Stomach (tissue), 9 donors: ENCODE data around the gene BRD3OS. TPM values are rescaled to one million over a fixed set of nuclear protein-coding genes. Genes with fewer than 3 reads are reported as not detected.

Experiments used
- DNase-seq, 2 donors: peaks; one replicate each; pipeline versions ENCODE4 v3.0.0 to v3.0.0-alpha.2; 2013 to 2019
- H3K27ac ChIP-seq, 5 donors: fragments of 200-600 bp in 4 of 5; sonication (generic) in 4 of 5; one replicate each; pipeline ENCODE4 v1.5.1; 2013 to 2019; ENCODE audit warnings: mild to moderate bottlenecking in 1 of 5, moderate library complexity in 1 of 5
- H3K27me3 ChIP-seq, 3 donors: fragments of 200-600 bp; sonication (generic); one replicate each; pipeline ENCODE4 v1.5.1; 2017 to 2019; ENCODE audit warnings: mixed run types in 1 of 3
- H3K36me3 ChIP-seq, 4 donors: fragments of 200-600 bp; sonication (generic); 1 replicate in 3 of 4; 2 replicates in 1 of 4; pipeline ENCODE4 v1.5.1; 2016 to 2019
- H3K4me1 ChIP-seq, 4 donors: fragments of 200-600 bp; sonication (generic); one replicate each; pipeline ENCODE4 v1.5.1; 2016 to 2019
- H3K4me3 ChIP-seq, 4 donors: fragments of 200-600 bp; sonication (generic) in 3 of 4; one replicate each; pipeline ENCODE4 v1.5.1; 2016 to 2019; ENCODE audit warnings: mild to moderate bottlenecking in 1 of 4
- H3K9me3 ChIP-seq, 4 donors: fragments of 200-600 bp; sonication (generic); one replicate each; pipeline ENCODE4 v1.5.1; 2016 to 2019
- EP300 ChIP-seq: sonication (generic); formaldehyde crosslinking; IDR thresholded peaks from one replicate; pipeline ENCODE4 v1.6.1; 2017; ENCODE audit warnings: antibody characterized with exemption
- POLR2A ChIP-seq, 4 donors: fragments of 450-650 bp; IDR thresholded peaks; one replicate each; pipeline ENCODE4 v1.6.1; 2016; ENCODE audit warnings: antibody characterized with exemption in 4 of 4, control low read depth in 2 of 4, mild to moderate bottlenecking in 1 of 4, moderate library complexity in 1 of 4
- POLR2AphosphoS5 ChIP-seq, 3 donors: sonication (generic); formaldehyde crosslinking; IDR thresholded peaks; one replicate each; pipeline ENCODE4 v1.6.1; 2016; ENCODE audit warnings: antibody characterized with exemption in 3 of 3
- WGBS, 5 donors: extraction: QIAGEN DNeasy Blood & Tissue Kit in 3 of 5; methylation state at CpG; one replicate each; pipeline versions ENCODE4 v1.1.5 to v1.1.7; 2013 to 2018; 5-methylcytosine and 5-hydroxymethylcytosine counted together
- intact Hi-C: fragments of 100-400 bp; cut with DNase I; formaldehyde crosslinking; loops from one replicate; pipeline ENCODE4 v1.15.1; 2023; ENCODE audit warnings: low total_unique reads
- polyA plus RNA-seq, 3 donors: library from polyadenylated mRNA; stranded (reverse); fragments of 200-250 nt; gene quantifications; one replicate each; pipeline ENCODE4 v1.2.3, GENCODE V29; 2013
- total RNA-seq, 5 donors: library from RNA; depleted of rRNA; stranded (reverse); fragments of >200 nt; gene quantifications; one replicate each; pipeline versions ENCODE4 v1.1.0 to v1.2.3, GENCODE V29; 2014 to 2016
- TF ChIP-seq, protein P1 (sequence below), 7 experiments: fragments of 450-650 bp in 4 of 7; fragments of 200-600 bp in 3 of 7; sonication (generic) in 3 of 7; IDR thresholded peaks; one replicate each; pipeline ENCODE4 v1.5.1; 2016 to 2019; ENCODE audit warnings: antibody characterized with exemption in 7 of 7, control low read depth in 2 of 7, mild to moderate bottlenecking in 1 of 7
- donor health status: healthy with polysubstance abuse.
- donor health status: Bipolar disorder and iron deficiency.
- donor health status: healthy.

BRD3OS gene
- total and polyA plus RNA-seq, 8 donors = 2.4 to 12.0 (median 6.2) TPM; not detected in 1

DNA sequence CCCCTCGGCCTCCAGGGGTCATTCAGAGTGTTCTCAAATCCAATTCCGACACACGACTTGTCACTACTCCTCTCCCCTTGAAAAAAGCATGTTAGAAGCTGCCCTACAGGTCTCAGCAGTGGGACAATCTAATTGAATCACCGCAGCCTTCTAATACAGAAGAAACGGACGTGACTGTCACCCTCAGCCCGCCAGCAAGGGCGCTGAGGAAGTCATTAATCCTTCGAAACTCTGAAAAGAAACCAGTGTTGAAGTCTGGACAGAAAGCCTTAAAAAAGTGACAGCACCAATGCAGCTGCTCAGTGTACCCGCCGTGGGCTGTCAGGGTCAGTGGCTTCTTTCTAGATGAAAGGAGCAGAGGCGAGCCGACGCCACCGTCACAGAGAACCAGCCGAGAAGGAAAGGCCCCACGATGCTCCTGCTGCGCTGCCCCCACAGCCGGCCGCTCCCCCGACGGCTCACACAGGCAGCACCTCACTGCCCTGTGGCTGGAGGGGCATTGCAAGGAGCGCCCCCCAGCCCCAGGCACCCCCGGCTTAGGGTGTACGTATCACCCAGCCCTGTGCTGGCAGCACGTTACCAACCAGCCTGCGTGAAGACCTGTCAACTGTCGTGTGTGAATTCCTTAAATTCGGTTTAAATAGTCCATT, 5.7 kb downstream of the BRD3OS start:
- no peak for TF ChIP-seq POLR2A (IDR thresholded peaks at IDR 0.05)
- TF ChIP-seq, protein P1, sequence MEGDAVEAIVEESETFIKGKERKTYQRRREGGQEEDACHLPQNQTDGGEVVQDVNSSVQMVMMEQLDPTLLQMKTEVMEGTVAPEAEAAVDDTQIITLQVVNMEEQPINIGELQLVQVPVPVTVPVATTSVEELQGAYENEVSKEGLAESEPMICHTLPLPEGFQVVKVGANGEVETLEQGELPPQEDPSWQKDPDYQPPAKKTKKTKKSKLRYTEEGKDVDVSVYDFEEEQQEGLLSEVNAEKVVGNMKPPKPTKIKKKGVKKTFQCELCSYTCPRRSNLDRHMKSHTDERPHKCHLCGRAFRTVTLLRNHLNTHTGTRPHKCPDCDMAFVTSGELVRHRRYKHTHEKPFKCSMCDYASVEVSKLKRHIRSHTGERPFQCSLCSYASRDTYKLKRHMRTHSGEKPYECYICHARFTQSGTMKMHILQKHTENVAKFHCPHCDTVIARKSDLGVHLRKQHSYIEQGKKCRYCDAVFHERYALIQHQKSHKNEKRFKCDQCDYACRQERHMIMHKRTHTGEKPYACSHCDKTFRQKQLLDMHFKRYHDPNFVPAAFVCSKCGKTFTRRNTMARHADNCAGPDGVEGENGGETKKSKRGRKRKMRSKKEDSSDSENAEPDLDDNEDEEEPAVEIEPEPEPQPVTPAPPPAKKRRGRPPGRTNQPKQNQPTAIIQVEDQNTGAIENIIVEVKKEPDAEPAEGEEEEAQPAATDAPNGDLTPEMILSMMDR (IDR thresholded peaks at IDR 0.05) = no peak
- no peak for TF ChIP-seq POLR2AphosphoS5 (IDR thresholded peaks at IDR 0.05)
- no peak for TF ChIP-seq EP300
- WGBS, 5 donors = 86 to 93% (median 90%) methylated on average over 29 of the region's 29 CpGs
- Histone ChIP-seq H3K36me3 (peaks cover 51 to 87% (median 80%) of the 10 kb centered on the region in 4 donors), H3K27me3 (no peaks in the 10 kb centered on the region), H3K9me3 (no peaks in the 10 kb centered on the region), H3K4me1 (peaks cover 5 to 11% (median 7%) of the 10 kb centered on the region in 4 donors), H3K27ac (no peak overlapping the region), H3K4me3 (no peak overlapping the region)
- no peak for DNase-seq
- intact Hi-C loops = no loop called here

DNA sequence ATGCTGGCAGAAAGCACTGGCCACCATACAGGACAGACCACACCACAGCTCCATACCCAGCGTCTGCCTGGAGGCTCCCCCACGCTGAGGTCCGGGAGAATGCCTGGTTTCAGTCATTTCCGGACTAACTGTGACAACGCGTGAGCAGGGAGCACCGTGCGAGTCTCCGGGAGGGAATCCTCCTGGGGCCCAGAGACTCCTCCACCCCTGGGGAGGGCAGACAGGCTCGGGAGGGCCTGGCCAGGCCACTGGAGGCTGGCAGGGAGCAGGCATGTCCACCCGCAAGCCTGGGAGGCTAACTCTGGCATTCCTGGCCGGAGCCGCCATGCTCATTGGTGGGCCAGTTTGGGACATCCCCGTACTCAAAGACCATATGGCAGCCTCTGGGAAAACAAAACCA, 6.5 kb downstream of the BRD3OS start:
- intact Hi-C loops = no loop called here
- 90 to 97% (median 92%) methylated on average over 7 to 14 of the region's 14 CpGs for WGBS, 5 donors
- H3K9me3 ChIP-seq = no peaks in the 10 kb centered on the region
- TF ChIP-seq POLR2AphosphoS5 (IDR thresholded peaks at IDR 0.05) (no peak), POLR2A (IDR thresholded peaks at IDR 0.05) (no peak), EP300 (no peak)
- TF ChIP-seq, protein P1 (IDR thresholded peaks at IDR 0.05) = no peak
- H3K27me3 ChIP-seq = no peaks in the 10 kb centered on the region
- H3K36me3 ChIP-seq = peaks cover 54 to 92% (median 89%) of the 10 kb centered on the region in 4 donors
- H3K4me3 ChIP-seq = no peak overlapping the region
- no peak overlapping the region for H3K27ac ChIP-seq
- DNase-seq = no peak
- peaks cover 0 to 3% (median 0%) of the 10 kb centered on the region in 4 donors for H3K4me1 ChIP-seq

DNA sequence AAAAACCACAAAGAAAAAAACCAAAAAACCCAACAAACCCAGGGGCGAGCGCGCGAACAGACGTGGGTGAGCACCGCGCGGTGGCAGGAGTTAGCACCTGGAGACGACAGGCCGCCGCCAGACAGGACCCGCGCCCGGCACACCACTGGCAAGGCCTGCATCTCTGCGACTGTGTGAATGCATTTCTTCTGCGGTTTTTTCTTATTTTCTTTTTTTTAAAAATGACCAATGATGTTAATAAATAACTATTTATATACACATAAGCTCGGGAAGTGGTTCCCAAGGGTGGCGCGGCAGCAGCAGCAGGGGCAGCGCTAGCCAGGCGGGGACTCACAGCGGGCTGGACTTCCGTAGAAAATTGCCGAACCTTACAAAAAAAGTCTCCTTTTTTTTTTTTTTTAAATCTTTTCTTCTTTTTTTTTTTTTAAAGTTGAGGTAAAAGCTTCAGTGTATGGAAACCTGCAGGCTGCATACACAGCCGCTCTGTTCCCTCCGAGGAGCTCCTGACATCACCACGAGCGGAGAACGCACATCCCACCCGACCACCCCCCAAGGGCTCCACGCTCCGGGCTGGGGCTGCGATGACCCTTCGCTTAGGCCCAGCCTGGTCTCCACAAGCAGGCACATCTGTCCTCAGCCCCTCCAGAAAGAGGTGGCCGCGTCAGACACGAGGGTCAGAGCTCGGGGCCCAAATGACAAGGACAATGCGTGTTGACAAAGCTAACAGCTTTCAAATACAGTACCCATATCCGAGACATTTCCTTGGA, 7.4 kb downstream of the BRD3OS start:
- Histone ChIP-seq H3K27ac (no peak overlapping the region), H3K4me1 (no peaks in the 10 kb centered on the region), H3K36me3 (peaks cover 54 to 94% (median 92%) of the 10 kb centered on the region in 4 donors), H3K9me3 (no peaks in the 10 kb centered on the region), H3K4me3 (no peak overlapping the region), H3K27me3 (no peaks in the 10 kb centered on the region)
- intact Hi-C loops = no loop called here
- WGBS, 5 donors = 92 to 94% (median 92%) methylated on average over 38 to 40 of the region's 40 CpGs
- TF ChIP-seq, protein P1 (IDR thresholded peaks at IDR 0.05) = no peak
- TF ChIP-seq POLR2A (IDR thresholded peaks at IDR 0.05) (no peak), EP300 (no peak), POLR2AphosphoS5 (IDR thresholded peaks at IDR 0.05) (no peak)
- DNase-seq = no peak

DNA sequence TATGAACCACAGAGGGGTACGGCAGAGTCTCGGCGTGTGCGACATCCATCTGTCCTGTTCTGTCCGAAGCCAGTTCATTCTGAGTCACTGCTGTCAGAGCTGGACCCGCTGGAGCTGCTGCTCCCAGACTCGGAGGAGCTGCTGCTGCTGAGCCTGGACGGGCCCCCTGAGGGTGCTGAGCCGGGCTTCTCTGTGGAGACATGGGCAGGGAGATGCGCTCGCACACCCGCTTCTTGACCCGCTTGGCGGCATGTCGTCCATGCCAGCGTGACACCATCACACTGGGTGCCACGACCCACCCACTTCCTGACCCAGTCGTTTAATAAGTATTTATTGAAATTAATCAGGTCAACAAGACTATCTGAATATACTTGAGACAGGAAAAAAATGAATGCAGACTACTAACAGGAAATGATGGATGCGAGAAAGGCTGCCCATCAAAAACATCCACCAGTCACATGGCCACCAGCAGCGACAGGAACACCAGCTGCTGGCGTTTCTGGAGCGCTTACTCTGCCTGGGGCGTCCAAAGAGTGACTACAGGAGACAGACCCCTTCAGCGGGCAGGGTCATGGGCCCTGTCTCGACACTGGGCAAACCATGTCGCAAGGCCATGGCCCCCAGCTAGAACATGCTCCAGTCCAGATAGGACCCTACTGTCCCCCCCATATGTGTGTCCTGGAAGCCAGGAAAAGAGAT, 8.4 kb downstream of the BRD3OS start:
- DNase-seq = no peak
- Histone ChIP-seq H3K4me1 (no peaks in the 10 kb centered on the region), H3K4me3 (no peak overlapping the region), H3K36me3 (peaks cover 62 to 100% (median 99%) of the 10 kb centered on the region in 4 donors), H3K27ac (no peak overlapping the region), H3K27me3 (no peaks in the 10 kb centered on the region), H3K9me3 (no peaks in the 10 kb centered on the region)
- TF ChIP-seq POLR2AphosphoS5 (IDR thresholded peaks at IDR 0.05) = no peak
- no peak for TF ChIP-seq EP300
- intact Hi-C loops = no loop called here
- WGBS, 5 donors = 92 to 95% (median 93%) methylated on average over 26 of the region's 26 CpGs
